Measurements from ENCODE around the gene FAF1. TPM values are rescaled to one million over a fixed set of nuclear protein-coding genes. Genes with fewer than 3 reads are reported as not detected.

Gene FAF1
- total RNA-seq, 4 donors from 2014 or later: 72.0 to 107 (median 92.0) TPM

GRCh38 chr1:50973255-50973654 is 13.2 kb upstream of the FAF1 start:
- peak overlapping the region in 2 of 4 donors; percentile 12 to 16 for H3K4me3 ChIP-seq
- peaks cover 30 to 32% of the 10 kb centered on the region in 2 donors for H3K4me1 ChIP-seq
- H3K9me3 ChIP-seq: no peaks in the 10 kb centered on the region
- peak overlapping the region; percentile 70 to 99 (median 98) for H3K27ac ChIP-seq
- intact Hi-C loops (cut with DNase I; ENCODE audit: low total_unique reads): loop anchor here (10.0 kb wide), 1 partner anchor 902 kb away; the partner anchor contains the start of gene NRDC
- no peak for ATAC-seq
- no peaks in the 10 kb centered on the region for H3K27me3 ChIP-seq
- in situ Hi-C loops (cut with MboI; ENCODE audit: low sequenced_read_pairs in 4 of 4): no loop called here
- DNase-seq: no peak
- no peak for TF ChIP-seq POLR2A (IDR thresholded peaks at IDR 0.05)
- TF ChIP-seq, protein P1, sequence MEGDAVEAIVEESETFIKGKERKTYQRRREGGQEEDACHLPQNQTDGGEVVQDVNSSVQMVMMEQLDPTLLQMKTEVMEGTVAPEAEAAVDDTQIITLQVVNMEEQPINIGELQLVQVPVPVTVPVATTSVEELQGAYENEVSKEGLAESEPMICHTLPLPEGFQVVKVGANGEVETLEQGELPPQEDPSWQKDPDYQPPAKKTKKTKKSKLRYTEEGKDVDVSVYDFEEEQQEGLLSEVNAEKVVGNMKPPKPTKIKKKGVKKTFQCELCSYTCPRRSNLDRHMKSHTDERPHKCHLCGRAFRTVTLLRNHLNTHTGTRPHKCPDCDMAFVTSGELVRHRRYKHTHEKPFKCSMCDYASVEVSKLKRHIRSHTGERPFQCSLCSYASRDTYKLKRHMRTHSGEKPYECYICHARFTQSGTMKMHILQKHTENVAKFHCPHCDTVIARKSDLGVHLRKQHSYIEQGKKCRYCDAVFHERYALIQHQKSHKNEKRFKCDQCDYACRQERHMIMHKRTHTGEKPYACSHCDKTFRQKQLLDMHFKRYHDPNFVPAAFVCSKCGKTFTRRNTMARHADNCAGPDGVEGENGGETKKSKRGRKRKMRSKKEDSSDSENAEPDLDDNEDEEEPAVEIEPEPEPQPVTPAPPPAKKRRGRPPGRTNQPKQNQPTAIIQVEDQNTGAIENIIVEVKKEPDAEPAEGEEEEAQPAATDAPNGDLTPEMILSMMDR (IDR thresholded peaks at IDR 0.05 in 4 of 5, conservative IDR thresholded peaks at IDR 0.05 in 1 of 5): no peak
- no peaks in the 10 kb centered on the region for H3K36me3 ChIP-seq

GRCh38 chr1:50972766-50973165 is 12.7 kb upstream of the FAF1 start:
- peak overlapping the region; percentile 14 to 99 (median 98) for H3K27ac ChIP-seq
- in situ Hi-C loops (cut with MboI; ENCODE audit: low sequenced_read_pairs in 4 of 4) (no loop called here), intact Hi-C loops (cut with DNase I; ENCODE audit: low total_unique reads) (loop anchor here (10.0 kb wide), 1 partner anchor 902 kb away; the partner anchor contains the start of gene NRDC)
- H3K4me3 ChIP-seq: peak overlapping the region in 2 of 4 donors; percentile 6 to 9
- no peaks in the 10 kb centered on the region for H3K9me3 ChIP-seq
- no peaks in the 10 kb centered on the region for H3K36me3 ChIP-seq
- H3K4me1 ChIP-seq: peaks cover 32% of the 10 kb centered on the region in 2 donors
- H3K27me3 ChIP-seq: no peaks in the 10 kb centered on the region
- DNase-seq (no peak), ATAC-seq (no peak)
- TF ChIP-seq, protein P1 (IDR thresholded peaks at IDR 0.05 in 4 of 5, conservative IDR thresholded peaks at IDR 0.05 in 1 of 5): no peak
- no peak for TF ChIP-seq POLR2A (IDR thresholded peaks at IDR 0.05)

DNA sequence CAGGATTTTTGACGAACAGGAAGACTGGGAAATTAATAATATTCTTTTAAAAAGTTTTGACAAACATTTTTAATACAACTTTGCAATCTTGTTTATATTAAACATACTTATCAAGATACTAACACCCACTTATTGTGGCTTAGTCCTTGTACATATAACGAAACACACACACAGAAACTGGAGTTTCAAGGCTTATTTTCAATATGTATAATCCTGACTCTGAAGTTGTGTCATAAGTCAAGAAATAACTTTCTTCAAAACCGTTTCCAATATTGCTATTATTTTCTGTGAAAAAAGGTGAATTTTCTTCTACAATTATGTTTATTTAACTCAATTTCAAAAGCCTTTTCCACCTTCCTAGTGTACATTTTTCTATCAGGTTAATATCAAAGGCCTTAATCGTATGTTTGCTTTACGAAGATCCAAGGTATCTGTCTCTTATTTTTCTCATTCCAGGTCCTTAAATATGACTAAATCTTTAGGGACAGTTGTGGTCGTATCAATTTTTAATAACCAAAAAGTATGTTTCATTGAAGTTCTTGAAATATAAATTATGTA is 11.8 kb upstream of the FAF1 start:
- H3K27ac ChIP-seq: peak overlapping the region; percentile 96 to 99 (median 99)
- no peak for DNase-seq

DNA sequence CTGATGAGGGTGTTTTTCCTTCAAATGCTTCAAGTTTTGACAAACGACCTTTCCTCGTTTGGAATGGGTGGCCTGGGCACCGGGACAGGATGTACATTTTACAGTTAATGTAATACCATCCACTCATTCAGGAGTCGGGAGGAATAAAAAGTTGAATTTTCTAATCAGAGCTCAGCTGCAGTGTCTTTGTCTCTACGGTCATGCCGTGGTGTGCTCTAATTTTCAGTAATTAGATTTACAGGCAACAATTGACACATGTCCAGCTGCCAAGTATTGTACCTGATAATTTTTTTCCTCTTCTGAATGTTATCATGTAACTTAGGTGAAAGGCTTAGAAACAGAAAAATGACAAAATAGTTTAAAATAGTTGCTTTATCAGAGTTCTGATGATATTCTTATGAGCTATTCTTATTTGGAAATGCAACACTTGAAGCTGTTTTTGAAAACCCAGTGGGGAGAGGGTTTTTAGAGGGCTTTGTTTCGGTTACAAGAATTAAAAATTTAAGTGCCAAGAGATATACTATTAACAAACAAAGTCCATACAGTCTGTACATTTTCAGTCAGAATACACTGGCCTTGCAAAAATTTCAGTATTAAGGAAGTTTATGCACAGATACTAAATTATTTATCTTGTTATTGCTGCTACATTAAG is 11.0 kb upstream of the FAF1 start:
- H3K27ac ChIP-seq: peak overlapping the region; percentile 96 to 99 (median 99)
- TF ChIP-seq, protein P1 (IDR thresholded peaks at IDR 0.05 in 4 of 5, conservative IDR thresholded peaks at IDR 0.05 in 1 of 5): no peak
- TF ChIP-seq POLR2A (IDR thresholded peaks at IDR 0.05): no peak
- no peak for ATAC-seq
- peaks cover 28 to 37% of the 10 kb centered on the region in 2 donors for H3K4me1 ChIP-seq
- H3K36me3 ChIP-seq: no peaks in the 10 kb centered on the region
- DNase-seq: no peak
- H3K9me3 ChIP-seq: no peaks in the 10 kb centered on the region
- intact Hi-C loops (cut with DNase I; ENCODE audit: low total_unique reads): loop anchor here (10.0 kb wide), 1 partner anchor 904 kb away; the partner anchor contains the start of gene NRDC
- H3K27me3 ChIP-seq: no peaks in the 10 kb centered on the region
- H3K4me3 ChIP-seq: peak overlapping the region; percentile 77 to 88 (median 80)
- in situ Hi-C loops (cut with MboI; ENCODE audit: low sequenced_read_pairs in 4 of 4): no loop called here

More for the DNA sequence above, 11.8 kb upstream of the FAF1 start:
- no peak for TF ChIP-seq POLR2A (IDR thresholded peaks at IDR 0.05)
- TF ChIP-seq, protein P1 (IDR thresholded peaks at IDR 0.05 in 4 of 5, conservative IDR thresholded peaks at IDR 0.05 in 1 of 5): no peak
- in situ Hi-C loops (cut with MboI; ENCODE audit: low sequenced_read_pairs in 4 of 4): no loop called here
- Histone ChIP-seq H3K27me3 (no peaks in the 10 kb centered on the region), H3K4me1 (peaks cover 33 to 39% of the 10 kb centered on the region in 2 donors), H3K4me3 (peak overlapping the region; percentile 77 to 88 (median 80)), H3K9me3 (no peaks in the 10 kb centered on the region), H3K36me3 (no peaks in the 10 kb centered on the region)
- intact Hi-C loops (cut with DNase I; ENCODE audit: low total_unique reads): loop anchor here (10.0 kb wide), 1 partner anchor 903 kb away; the partner anchor contains the start of gene NRDC
- no peak for ATAC-seq
